ENCODE measurements around the gene B3GNT3.

Gene B3GNT3, protein sequence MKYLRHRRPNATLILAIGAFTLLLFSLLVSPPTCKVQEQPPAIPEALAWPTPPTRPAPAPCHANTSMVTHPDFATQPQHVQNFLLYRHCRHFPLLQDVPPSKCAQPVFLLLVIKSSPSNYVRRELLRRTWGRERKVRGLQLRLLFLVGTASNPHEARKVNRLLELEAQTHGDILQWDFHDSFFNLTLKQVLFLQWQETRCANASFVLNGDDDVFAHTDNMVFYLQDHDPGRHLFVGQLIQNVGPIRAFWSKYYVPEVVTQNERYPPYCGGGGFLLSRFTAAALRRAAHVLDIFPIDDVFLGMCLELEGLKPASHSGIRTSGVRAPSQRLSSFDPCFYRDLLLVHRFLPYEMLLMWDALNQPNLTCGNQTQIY

GRCh38 chr19:17794731-17795494 is at the start of gene B3GNT3:
TSS of gene B3GNT3 (plus strand) at chr19:17795138. CDS start at chr19:17807808, 12,670 bp downstream.
- DNase-seq: peak; percentile 68

- DNase-seq: peak; percentile 95
Observed at GRCh38 chr19:17747205-17748098, 47.5 kb upstream of the B3GNT3 start.

GRCh38 chr19:17748884-17749638 is 45.9 kb upstream of the B3GNT3 start:
- no peak for DNase-seq

GRCh38 chr19:17749912-17750317 is 45.0 kb upstream of the B3GNT3 start:
- DNase-seq: peak; percentile 61

- DNase-seq: peak; percentile 92
Observed at GRCh38 chr19:17751103-17751911, 43.6 kb upstream of the B3GNT3 start, which contains the start of gene FCHO1. TSS of gene FCHO1 (plus strand) at chr19:17751477. CDS start at chr19:17755165, 3,688 bp downstream.

DNA sequence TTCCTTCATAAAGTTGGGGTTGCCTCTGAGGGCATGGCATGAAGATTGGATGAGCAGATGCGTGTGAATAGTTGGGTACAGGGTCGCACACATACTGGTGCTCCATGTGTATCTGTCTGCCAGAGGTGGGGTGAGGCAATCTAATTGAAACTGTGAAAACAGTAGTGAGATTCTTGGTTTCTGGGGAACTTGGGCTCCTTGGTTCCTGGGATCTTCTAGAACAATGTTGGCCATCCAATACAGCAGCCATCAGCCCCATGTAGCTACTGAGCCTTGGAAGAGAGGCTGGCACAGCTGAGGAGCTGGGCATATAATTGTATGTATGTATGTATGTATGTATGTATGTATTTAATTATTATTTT is 43.0 kb upstream of the B3GNT3 start:
- no peak for DNase-seq

DNA sequence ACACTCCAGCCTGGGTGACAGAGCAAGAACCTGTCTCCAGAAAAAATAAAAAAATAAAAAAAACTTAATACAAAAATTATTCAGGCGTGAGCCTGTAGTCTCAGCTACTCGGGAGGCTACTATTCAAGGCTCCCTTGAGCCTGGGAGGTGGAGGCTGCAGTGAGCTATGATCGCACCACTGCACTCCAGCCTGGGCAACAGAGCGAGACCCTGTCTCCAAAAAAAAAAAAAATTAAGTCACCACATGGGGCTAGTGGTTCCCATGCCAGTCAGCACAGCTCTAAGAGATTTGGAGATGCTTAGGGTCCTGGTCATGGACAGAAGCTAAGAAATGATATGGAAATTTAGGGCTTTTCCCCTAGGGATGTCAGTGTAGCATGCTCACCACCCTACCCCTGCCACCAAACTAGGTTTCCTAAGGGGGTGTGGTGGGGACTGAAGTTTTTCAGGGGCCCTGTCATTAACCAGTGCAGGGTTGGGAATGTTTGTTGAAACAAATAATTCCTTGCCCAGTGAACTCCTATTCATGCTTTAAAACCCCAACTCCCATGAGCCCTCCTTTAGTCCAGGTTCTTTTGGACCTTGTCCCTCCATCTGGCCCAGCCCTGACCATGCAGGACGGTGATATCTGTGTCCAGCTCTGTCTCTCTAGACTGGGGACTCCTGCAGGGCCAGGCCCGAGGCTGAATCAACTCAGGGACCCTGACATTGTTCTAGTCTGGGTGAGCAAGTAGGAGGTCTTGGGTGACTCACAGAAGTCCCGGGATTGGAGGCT is 41.9 kb upstream of the B3GNT3 start:
- no peak for DNase-seq

DNA sequence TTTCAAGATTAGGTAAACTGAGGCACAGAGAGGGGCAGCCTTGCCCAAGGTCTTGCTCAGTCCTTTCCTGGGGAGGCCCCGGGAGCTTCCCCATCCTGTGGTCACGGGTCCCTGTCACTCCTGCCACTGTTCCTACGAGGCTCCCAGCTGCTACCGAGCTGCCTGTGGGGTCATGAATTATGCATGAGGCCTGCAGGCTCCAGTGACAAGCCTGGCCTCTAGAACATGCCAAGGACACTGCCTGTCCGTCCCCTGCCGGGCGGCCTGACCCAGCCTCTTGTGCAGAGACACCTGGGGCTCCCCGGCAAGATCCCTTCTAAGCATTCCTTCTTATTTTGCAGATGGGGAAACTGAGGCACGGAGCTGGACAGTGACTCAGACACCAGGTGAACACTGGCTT is 41.0 kb upstream of the B3GNT3 start:
- no peak for DNase-seq

DNA sequence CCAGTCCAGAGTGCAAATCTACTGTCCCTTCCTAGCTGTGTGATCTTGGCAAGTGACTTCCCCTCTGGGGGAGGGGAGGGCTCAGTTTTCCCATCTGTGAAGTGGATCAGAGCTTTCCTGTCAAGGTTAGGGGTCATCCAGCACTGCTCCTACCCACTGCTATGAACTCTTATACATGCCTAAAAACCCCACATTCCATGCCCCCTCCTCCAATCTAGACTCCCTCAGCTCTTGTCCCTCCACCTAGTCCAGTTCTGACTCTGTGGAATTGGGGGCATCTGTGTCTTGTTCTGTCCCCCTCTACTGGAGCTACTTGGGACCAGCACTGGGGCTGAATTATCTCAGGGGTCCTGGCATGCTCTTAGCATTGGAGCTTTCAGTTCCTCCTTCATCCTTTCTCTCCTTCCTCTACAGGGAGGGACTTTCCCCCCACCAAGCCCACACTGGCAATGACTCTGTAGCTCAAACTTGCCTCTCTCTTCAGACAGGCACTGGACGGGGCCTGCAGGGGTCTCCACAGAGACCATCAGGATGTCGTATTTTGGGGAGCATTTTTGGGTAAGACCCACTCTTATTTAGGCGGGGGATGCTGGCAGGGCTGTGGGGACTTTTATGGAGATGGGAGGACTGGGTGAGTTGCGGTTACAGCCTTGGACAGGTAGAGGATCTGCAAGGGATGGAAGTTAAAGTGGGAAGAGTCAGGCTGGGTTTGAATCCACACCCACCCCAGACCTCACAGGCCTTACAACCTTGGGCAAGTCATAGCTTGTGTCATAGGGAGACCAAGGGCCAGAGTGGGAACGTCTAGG is 40.1 kb upstream of the B3GNT3 start:
- DNase-seq: no peak

DNA sequence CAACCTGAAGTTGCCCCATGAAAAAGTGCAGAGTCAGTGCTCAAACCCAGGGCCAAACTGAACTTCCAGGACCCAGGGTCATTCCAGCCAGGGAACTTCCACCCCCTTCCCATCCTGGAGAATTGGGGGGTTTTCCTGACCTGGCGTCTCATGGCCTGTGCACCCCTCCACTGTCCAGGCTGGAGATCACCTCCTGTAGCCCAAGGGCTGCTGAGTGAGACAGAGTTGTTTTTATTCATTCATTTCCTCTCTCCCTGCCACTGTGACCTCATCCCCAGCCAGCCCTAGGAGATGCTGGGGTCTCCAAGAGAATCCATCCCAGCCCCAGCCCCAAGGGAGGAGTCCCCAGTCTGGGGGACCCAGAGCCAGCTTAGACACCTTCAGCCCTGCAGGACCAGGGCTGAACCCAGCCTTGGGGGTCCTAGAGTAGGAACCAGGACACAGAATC is 39.5 kb upstream of the B3GNT3 start:
- no peak for DNase-seq

DNA sequence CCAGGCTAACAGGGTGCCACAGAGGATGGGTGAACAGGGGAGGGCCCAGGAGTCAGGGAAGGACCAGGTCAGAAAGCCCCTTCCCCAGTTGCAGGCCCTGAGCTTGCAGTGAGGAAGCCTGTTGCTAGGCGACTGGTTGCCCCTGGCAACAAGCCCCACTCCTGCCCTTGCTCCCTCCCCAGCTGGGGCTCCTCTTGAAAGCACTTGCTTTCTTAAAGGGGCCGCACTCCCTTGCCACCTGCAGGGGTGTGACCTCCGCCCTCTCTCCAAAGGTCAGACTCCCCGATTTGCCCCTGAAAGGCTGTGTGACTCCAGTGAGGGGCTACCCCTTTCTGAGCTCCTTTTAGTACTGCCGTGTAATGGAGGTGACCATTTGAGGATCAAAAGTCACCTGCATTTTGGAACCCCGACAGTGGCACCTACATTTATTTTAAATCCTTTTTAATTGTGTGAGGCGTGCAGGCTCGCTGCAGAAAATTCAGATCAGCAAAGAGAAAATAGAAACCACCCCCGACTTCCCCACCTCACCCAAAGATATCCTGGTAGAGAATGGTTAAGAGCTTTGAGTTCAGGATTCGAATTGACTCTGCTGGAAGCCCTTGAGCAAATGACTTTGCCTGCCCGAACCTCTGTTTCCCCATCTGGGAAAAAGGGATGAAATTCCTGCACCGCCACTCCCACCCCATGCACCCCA is 38.8 kb upstream of the B3GNT3 start:
- DNase-seq: peak; percentile 70

GRCh38 chr19:17757125-17757524 is 37.8 kb upstream of the B3GNT3 start:
- DNase-seq: no peak

- DNase-seq: no peak
Observed at GRCh38 chr19:17758515-17758914, 36.4 kb upstream of the B3GNT3 start.

GRCh38 chr19:17761148-17761547 is 33.8 kb upstream of the B3GNT3 start:
- no peak for DNase-seq

DNA sequence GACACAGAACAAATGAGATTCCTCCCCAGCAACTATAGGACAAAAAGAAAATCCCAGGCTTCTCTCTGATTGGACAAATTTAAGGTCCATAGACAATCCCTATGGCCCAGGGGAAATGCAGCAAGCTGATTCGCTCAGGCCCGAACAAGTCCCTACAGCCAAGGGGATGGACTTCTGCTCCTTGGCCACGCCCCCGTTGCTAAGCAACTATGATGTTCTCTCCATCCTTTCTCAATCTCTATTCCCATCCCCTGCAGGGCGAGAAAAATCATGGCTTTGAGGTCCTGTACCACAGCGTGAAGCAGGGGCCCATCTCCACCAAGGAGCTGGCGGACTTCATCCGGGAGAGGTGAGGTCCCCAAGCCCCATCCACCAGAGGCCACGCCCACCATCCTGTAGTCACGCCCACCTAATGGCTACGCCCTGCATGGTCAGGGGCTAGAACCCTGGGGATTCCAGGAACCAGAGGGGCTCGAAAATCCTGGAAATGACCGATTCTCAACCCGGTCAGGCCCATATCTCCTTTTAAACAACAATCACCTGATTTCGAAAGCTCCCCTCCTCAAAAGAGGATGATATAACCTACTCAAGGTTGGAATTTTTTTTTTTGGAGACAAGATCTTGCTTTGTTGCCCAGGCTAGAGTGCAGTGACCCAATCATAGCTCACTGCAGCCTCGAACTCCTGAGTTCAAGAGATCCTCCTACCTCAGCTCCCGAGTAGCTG is 32.3 kb upstream of the B3GNT3 start:
- DNase-seq: no peak

GRCh38 chr19:17764348-17764747 is 30.6 kb upstream of the B3GNT3 start:
- no peak for DNase-seq

DNA sequence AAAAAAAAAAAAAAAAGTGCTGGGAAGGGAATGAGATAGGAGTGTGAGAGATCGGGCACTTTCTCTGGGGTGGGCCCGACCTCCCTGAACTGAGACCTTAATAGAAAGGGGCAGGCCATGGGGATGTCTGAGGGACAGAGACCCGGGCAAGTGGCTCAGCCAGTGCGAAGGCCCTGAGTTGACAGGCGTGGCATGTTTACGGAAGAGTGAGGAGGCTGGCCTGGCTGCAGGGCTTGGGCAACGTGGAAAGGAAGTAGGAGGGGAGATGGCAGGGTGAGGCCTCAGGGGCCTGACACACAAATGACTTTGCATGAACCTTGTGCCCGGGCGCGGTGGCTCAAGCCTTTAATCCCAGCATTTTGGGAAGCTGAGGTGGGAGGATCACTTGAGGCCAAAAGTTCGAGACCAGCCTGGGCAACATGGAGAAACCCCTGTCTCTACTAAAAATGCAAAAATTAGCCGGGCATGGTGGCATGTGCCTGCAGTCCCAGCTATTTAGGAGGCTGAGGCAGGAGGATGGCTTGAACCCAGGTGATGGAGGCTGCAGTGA is 29.8 kb upstream of the B3GNT3 start:
- DNase-seq: no peak

DNA sequence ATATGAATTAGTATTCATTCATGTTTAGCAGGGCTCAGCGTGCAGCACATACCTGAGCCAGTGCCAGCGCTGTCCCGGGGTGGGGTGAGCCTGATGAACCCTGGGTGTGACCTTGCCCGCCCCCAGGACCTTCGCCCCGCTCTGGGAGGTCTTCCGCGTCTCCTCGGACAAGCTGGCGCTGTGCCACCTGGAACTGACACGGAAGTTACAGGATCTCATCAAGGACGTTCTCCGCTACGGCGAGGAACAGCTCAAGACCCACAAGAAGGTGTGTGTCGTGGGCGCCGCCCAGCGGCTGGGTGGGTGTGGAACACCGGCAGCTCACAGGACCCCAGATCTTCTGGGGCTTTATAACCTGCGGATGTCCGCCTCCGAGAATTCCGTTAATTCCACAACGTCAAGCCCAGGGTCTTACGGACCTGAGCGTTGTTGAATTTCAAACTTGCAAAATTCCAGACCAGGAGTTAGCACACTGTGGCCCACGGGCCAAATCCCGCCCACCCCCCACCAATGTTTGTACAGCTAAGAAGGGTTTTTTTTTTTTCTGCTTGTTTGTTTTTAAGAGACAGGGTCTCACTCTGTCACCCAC is 28.3 kb upstream of the B3GNT3 start:
- no peak for DNase-seq

Measured in activated CD8-positive, alpha-beta memory T cell treated with anti-CD3 and anti-CD28 coated beads for 24 hours (primary cell).